HG03442 (cell line): ENCODE data around the gene SHISA6.

Experiments
- ATAC-seq: cut with Tn5 transposase; IDR thresholded peaks from one replicate; pipeline ENCODE4 v1.9.1; 2021; ENCODE audit warnings: mild to moderate bottlenecking, moderate library complexity; ENCODE audit not compliant: unreplicated experiment

SHISA6 gene

GRCh38 chr17:11564589-11565380, 323.8 kb downstream of the SHISA6 start:
- no peak for ATAC-seq

- ATAC-seq: no peak
These were observed 324.6 kb downstream of the SHISA6 start for GRCh38 chr17:11565591-11565990.

GRCh38 chr17:11578998-11579397, 338.0 kb downstream of the SHISA6 start:
- ATAC-seq: no peak

- no peak for ATAC-seq
These were observed 339.7 kb downstream of the SHISA6 start for GRCh38 chr17:11580677-11581076.

- no peak for ATAC-seq
These were observed 341.2 kb downstream of the SHISA6 start for GRCh38 chr17:11582217-11582616.

GRCh38 chr17:11583306-11583992, 342.4 kb downstream of the SHISA6 start:
- no peak for ATAC-seq

- ATAC-seq: no peak
These were observed 348.7 kb downstream of the SHISA6 start for GRCh38 chr17:11589716-11590115.

GRCh38 chr17:11598274-11599221, 357.5 kb downstream of the SHISA6 start, which contains the start of gene DNAH9:
TSS of gene DNAH9 (plus strand) at chr17:11598470. CDS start at chr17:11598499, 29 bp downstream.
- no peak for ATAC-seq

- no peak for ATAC-seq
These were observed 360.6 kb downstream of the SHISA6 start for GRCh38 chr17:11601661-11602060.

- ATAC-seq: no peak
These were observed 367.4 kb downstream of the SHISA6 start for GRCh38 chr17:11608396-11608795.

- no peak for ATAC-seq
These were observed 370.1 kb downstream of the SHISA6 start for GRCh38 chr17:11610999-11611566.

GRCh38 chr17:11612956-11613355, 371.9 kb downstream of the SHISA6 start:
- no peak for ATAC-seq
